Transverse colon (tissue), 3 donors: ENCODE data around the gene TOMM20L.

Experiments used
- POLR2A ChIP-seq: fragments of 450-650 bp; IDR thresholded peaks from one replicate; pipeline ENCODE4 v1.6.1; 2016; ENCODE audit warnings: antibody characterized with exemption, mild to moderate bottlenecking, moderate library complexity
- TF ChIP-seq, protein P1 (sequence below), 5 experiments: fragments of 200-600 bp in 3 of 5; fragments of 450-650 bp in 2 of 5; sonication (generic) in 3 of 5; IDR thresholded peaks; 1 replicate in 2 of 5; 2 replicates in 3 of 5; pipeline ENCODE4 v1.5.1; 2016 to 2017; ENCODE audit warnings: antibody characterized with exemption in 5 of 5, inconsistent platforms in 3 of 5, mild to moderate bottlenecking in 2 of 5, moderate library complexity in 1 of 5

DNA sequence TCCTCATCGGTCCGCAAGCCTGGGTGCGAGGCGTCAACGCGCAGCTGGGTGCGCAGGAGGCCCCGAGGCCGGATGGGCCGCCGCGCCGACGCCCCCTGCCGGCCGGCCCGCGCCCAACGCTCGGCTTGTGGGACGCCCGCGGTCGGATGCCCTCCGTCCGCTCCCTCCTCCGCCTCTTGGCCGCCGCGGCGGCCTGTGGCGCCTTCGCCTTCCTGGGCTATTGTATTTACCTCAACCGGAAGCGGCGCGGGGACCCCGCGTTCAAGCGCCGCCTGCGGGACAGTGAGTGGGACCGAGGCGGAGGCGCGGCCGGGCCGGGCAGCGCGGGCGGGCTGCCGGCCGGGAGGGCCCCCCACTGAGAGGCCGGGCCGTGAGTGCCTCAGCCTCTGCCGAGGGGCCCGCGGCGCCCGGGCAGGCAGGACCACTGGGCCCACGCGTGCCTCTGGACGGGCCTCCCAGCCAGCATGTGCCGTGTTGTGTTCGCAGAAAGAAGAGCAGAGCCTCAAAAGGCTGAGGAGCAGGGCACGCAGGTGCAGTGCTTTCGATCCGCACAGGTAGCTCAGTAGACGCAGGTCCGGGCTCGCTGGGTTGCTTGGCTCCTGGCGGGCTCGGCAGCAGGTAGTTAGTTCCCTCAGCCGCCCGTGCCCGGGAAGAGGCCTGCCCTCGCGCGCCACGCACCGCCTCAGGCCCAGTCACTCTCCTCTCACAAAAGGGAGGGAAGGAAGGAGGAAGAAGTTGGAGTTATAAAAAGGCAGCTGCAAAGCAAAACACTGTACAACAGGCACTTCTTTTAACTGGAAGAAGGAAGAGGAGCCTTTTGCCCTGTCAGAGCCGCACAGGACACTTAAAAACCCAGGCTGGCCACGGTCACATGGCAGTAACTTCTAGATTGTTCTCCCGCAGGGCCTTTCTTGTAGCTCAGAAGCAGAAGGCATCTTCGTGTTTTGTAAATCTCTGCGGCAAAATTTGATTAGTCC, at the start of gene TOMM20L:
- TF ChIP-seq, protein P1, sequence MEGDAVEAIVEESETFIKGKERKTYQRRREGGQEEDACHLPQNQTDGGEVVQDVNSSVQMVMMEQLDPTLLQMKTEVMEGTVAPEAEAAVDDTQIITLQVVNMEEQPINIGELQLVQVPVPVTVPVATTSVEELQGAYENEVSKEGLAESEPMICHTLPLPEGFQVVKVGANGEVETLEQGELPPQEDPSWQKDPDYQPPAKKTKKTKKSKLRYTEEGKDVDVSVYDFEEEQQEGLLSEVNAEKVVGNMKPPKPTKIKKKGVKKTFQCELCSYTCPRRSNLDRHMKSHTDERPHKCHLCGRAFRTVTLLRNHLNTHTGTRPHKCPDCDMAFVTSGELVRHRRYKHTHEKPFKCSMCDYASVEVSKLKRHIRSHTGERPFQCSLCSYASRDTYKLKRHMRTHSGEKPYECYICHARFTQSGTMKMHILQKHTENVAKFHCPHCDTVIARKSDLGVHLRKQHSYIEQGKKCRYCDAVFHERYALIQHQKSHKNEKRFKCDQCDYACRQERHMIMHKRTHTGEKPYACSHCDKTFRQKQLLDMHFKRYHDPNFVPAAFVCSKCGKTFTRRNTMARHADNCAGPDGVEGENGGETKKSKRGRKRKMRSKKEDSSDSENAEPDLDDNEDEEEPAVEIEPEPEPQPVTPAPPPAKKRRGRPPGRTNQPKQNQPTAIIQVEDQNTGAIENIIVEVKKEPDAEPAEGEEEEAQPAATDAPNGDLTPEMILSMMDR (IDR thresholded peaks at IDR 0.05), result peak in 4 of 5 experiments; percentile 66 to 89 (median 84)
- peak; percentile 47 for TF ChIP-seq POLR2A
